ENCODE results near the gene SRCIN1. TPM values are rescaled to one million over a fixed set of nuclear protein-coding genes. Genes with fewer than 3 reads are reported as not detected.

SRCIN1 gene
- total RNA-seq, 1 donor from 2014 or later: 8.4 TPM

DNA sequence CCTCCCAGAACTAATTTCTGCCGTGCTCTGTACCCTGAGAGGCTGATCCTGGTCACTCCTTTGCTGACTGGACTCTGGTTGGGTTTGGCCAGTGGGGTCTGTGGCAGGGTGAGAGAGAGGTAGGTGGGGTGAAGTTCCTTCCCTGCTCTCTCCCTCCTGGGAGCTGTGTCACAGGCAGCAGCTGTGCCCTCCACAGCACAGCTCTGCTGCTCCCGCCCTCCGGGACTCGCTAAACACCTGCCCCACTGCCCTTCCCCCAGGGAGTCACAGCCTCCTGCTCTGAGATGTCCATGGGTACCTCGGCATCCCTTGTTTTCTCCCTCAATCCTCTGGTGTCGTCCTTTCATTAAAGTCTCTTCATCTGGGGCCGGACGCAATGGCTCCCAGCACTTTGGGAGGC lies 66.4 kb downstream of the SRCIN1 start:
- Mint-ChIP-seq H3K9me3 (no peaks in the 10 kb centered on the region), H3K36me3 (ENCODE audit: low read depth) (no peaks in the 10 kb centered on the region), H3K27me3 (ENCODE audit: low read depth) (no peaks in the 10 kb centered on the region), H3K4me1 (peaks cover 14% of the 10 kb centered on the region), H3K27ac (ENCODE audit: unreplicated experiment) (peak overlapping the region; percentile 43), H3K4me3 (no peak overlapping the region)
- DNase-seq (ENCODE audit: low read depth, low spot score): no peak
- TF ChIP-seq, protein P1, sequence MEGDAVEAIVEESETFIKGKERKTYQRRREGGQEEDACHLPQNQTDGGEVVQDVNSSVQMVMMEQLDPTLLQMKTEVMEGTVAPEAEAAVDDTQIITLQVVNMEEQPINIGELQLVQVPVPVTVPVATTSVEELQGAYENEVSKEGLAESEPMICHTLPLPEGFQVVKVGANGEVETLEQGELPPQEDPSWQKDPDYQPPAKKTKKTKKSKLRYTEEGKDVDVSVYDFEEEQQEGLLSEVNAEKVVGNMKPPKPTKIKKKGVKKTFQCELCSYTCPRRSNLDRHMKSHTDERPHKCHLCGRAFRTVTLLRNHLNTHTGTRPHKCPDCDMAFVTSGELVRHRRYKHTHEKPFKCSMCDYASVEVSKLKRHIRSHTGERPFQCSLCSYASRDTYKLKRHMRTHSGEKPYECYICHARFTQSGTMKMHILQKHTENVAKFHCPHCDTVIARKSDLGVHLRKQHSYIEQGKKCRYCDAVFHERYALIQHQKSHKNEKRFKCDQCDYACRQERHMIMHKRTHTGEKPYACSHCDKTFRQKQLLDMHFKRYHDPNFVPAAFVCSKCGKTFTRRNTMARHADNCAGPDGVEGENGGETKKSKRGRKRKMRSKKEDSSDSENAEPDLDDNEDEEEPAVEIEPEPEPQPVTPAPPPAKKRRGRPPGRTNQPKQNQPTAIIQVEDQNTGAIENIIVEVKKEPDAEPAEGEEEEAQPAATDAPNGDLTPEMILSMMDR (conservative IDR thresholded peaks at IDR 0.05): no peak

DNA sequence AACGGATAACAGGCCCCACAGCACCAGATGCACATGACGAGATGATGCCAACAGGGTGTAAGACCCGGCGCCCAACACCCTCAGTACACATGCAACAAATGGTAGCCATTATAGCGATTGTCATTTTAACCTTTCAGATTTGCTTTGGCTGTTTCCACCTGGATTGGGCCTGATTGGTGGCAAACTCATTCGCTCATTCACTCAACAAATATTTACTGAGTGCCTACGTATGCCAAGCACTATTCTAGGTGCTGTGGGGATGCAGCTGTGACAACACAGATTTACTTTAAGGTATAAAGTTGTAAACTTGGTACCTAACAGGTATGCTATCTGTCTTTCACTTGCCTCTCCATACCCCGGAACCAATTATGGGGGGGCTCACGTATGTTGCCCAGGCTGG lies 66.8 kb downstream of the SRCIN1 start:
- DNase-seq (ENCODE audit: low read depth, low spot score): no peak
- TF ChIP-seq, protein P1 (conservative IDR thresholded peaks at IDR 0.05): no peak
- Mint-ChIP-seq H3K4me3 (no peak overlapping the region), H3K4me1 (peaks cover 19% of the 10 kb centered on the region), H3K27ac (ENCODE audit: unreplicated experiment) (no peak overlapping the region), H3K27me3 (ENCODE audit: low read depth) (no peaks in the 10 kb centered on the region), H3K36me3 (ENCODE audit: low read depth) (no peaks in the 10 kb centered on the region), H3K9me3 (no peaks in the 10 kb centered on the region)

DNA sequence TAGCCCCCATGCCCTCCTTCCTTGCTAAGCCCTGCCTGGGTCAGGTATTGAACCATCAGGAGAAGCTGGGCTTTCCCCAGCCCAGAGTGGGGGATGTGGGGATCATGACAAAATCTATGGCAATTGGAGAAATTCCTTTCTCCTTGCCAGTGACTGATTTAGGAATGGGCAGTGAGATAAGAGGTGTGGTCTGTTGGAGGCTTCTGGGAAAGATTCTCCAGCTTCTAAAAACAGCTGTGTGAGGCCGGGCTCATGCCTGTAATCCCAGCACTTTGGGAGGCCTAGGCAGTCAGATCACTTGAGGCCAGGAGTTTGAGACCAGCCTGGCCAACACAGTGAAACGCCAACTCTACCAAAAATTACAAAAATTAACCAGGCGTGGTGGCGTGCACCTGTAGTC lies 69.1 kb downstream of the SRCIN1 start:
- Mint-ChIP-seq H3K27me3 (ENCODE audit: low read depth) (no peaks in the 10 kb centered on the region), H3K9me3 (no peaks in the 10 kb centered on the region), H3K4me3 (no peak overlapping the region), H3K36me3 (ENCODE audit: low read depth) (no peaks in the 10 kb centered on the region), H3K4me1 (peaks cover 39% of the 10 kb centered on the region), H3K27ac (ENCODE audit: unreplicated experiment) (peak overlapping the region; percentile 35)
- TF ChIP-seq, protein P1 (conservative IDR thresholded peaks at IDR 0.05): no peak
- no peak for DNase-seq (ENCODE audit: low read depth, low spot score)

DNA sequence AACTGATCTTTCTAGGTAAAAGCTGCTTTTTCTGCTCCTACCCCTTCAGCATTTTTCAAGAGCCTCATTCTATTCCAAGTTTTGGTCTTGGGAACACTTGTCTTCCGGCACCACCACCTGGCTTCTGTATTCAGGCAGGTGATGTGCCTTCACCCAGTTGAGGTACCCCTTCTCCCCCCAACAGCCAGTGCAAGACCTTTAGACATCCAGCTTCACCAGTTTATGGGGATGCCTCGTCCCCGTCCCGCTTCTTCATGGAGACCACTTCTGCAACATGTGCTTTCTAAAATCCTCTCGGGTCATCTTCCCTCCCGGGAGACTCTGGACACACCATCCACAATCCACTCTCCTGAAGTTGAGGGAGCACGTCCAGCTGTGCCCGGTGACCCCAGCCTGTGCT lies 69.9 kb downstream of the SRCIN1 start:
- Mint-ChIP-seq H3K27ac (ENCODE audit: unreplicated experiment) (peak overlapping the region; percentile 46), H3K9me3 (no peaks in the 10 kb centered on the region), H3K36me3 (ENCODE audit: low read depth) (no peaks in the 10 kb centered on the region), H3K4me1 (peaks cover 43% of the 10 kb centered on the region), H3K27me3 (ENCODE audit: low read depth) (no peaks in the 10 kb centered on the region), H3K4me3 (no peak overlapping the region)
- no peak for DNase-seq (ENCODE audit: low read depth, low spot score)
- TF ChIP-seq, protein P1 (conservative IDR thresholded peaks at IDR 0.05): no peak

DNA sequence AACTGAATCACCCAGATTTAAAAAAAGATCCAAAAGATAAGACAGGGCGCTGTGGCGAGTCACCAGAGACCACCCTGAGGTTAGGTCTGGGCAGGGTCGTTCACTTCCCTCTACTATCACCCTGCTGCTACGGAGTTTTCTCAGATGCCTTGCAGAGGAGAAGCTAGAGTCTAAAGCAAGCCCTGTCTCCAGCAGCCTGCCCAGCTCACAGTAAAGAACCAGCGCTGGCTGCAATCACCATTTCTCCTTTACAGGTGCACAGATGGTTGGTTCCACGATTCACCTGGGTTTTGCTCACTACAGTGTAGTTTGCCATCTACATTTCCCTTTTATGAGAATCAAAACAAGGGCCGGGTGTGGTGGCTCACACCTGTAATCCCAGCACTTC lies 71.3 kb downstream of the SRCIN1 start:
- Mint-ChIP-seq H3K4me3 (peak overlapping the region; percentile 54), H3K27me3 (ENCODE audit: low read depth) (no peaks in the 10 kb centered on the region), H3K27ac (ENCODE audit: unreplicated experiment) (no peak overlapping the region), H3K36me3 (ENCODE audit: low read depth) (no peaks in the 10 kb centered on the region), H3K9me3 (no peaks in the 10 kb centered on the region), H3K4me1 (peaks cover 54% of the 10 kb centered on the region)
- TF ChIP-seq, protein P1 (conservative IDR thresholded peaks at IDR 0.05): no peak
- no peak for DNase-seq (ENCODE audit: low read depth, low spot score)
